Medulla oblongata (tissue), 1 donor: Measurements from ENCODE around the gene XAGE3.
"Not testable (repeated sequence)": the region's sequence is repeated elsewhere in the genome, so short reads cannot be mapped to it uniquely, and the experiment has no call there.

Source experiments
- DNase-seq: peaks from one replicate; pipeline ENCODE4 v3.0.0-alpha.2; 2015; ENCODE audit errors: extremely low spot score

The XAGE3 gene, protein sequence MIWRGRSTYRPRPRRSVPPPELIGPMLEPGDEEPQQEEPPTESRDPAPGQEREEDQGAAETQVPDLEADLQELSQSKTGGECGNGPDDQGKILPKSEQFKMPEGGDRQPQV

DNA sequence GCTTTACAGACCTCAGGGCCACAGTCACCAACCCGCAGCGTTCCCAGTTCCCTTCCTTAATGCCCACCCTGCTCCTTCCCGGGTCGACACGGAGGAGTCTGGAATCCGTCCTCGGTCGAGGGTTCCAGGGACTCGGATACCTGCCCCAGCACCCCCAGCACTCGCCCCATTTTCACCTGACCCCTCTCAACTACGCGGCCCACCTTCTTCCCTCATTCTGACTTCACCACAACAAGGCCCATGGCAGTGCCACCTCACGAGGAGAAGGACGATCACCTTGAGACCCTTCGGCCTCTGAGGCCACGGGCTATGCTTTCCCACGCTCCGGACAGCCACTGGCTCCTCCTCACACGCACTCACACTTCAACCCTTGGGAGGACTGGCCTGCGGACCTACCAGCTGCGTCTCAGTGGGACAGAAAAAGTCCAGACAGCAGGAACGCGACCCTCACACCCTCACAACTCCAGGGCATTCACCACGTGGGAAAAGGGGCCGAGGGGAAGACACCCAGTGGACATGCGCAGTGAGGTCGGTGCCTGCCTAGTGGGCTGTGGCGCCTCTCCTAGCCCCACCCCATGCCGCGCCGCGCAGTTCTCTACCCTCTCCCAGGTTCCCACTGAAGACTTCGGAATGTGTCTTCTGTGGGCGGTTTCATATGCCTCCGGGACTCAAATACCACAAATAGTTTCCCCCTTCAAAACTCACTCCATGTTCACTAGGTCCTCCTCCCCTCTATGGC, at the start of gene XAGE3:
TSS of gene XAGE3 (minus strand) at position 474 of the 739 bp plus-strand sequence. CDS start 950 bp downstream, outside the sequence.
- no peak for DNase-seq

DNA sequence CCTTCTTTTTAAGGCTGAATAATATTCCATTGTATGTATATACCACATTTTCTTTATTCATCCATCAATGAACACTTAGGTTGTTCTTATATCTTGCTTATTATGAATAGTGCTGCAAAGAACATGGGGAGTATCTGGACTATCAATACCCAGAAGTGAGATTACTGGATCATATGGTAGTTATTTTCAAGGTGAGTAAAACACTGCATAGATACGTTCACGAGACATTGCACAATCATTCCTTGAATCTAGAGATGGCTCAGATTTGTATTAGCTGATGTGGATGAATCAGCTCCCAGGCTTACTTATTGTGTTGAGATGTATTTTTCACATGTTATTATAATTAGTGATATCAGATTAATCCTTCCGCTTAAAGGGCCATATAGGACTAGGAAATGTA, 46.8 kb upstream of the XAGE3 start:
- not testable (repeated sequence) for DNase-seq

DNA sequence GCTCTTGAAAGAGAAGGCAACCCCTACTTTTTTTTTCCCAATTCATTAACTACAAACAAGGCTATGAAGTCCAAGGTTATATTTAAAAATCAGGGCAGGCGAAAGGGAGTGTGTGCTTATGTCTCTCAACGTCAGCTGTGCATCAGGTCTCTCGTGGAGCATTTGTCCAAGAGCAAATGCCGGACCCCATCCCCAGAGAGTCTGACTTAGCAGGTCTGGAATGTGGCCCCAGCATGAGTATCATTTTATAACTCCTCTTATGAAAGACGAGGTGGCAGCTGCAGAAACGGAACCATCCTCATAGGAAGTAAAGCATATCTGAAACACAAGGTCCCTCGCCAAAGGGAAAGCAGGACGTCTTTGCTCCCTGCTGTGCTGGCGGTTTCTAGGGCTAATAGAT, 45.8 kb upstream of the XAGE3 start:
- not testable (repeated sequence) for DNase-seq

DNA sequence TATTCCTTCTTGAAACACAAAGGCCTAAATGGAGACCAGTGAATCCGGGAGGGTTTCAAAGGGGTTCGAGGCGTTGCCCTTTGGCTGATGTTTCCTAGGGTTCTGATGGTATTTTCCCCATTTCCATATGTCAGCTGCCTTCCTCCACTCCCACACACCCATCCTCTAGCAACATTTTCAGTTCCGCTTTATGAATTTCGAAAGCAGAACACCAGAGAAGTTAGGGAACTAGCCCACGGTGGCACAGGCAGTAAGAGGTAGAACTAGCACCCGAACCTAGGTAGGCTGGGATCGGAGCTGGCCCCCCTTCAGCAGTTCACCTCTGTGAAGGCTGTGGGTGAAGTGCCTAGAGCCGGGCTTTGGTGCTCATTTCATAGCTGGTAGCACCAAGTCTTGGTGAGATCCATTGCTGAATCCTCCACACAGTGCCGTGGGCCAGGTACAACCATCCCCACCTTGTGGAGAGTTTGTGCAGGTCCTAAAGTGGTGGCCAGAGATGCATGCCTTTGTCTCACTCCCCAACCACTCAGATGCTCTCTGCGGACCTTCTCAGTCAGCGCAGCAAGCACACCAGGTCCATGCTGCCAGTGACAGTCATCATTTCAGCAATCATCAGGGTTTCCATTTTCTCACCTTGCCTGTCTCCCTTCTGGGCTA, 41.6 kb upstream of the XAGE3 start:
- not testable (repeated sequence) for DNase-seq

DNA sequence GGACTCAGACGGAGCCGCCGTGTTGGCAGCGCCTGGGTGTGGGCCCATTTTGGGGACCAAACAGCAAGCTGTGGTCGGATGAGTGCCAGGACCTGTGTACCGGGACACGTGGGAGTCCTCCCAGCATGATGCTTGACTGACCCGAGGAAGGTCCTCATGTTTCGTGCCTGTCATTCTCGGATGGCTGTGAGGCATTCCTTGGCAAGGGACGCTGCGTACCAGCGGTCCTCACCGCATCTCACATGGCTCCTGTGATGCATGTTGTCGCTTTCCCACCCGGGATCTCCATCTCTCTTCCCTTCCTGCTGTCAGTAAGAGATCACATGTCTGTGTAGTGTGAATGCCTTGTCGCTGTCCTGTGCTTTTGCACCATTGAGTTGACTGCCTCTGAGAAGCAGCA, 40.0 kb upstream of the XAGE3 start:
- DNase-seq, result not testable (repeated sequence)

DNA sequence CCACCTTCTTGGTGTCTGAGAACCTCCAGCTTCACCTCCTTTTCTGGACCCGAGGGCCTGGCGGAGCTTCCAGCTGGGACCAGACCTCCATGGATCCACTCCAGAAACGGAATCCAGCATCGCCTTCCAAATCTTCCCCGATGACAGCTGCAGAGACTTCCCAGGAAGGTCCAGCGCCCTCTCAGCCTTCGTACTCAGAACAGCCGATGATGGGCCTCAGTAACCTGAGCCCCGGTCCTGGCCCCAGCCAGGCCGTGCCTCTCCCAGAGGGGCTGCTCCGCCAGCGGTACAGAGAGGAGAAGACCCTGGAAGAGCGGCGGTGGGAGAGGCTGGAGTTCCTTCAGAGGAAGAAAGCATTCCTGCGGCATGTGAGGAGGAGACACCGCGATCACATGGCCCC, 39.3 kb upstream of the XAGE3 start:
- DNase-seq, result not testable (repeated sequence)

DNA sequence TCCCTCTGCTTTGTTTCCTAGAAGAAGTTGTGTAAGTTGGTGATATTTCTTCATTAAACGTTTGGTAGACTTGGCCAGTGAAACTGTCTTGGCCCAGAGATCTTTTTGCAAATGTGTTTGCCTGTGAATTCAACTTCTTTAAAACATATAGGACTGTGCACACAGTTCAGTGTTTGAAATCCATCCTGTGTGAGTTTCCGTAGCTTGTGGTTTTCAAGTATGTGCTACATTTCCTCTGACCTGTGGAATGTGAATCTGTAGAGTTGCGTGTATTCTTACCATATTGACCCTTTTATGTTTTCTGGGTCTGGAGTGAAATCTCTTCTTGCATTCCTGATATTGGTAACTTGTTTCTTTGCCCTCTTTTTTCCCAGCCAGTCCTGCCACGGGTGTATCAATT, 38.2 kb upstream of the XAGE3 start:
- DNase-seq, result not testable (repeated sequence)

DNA sequence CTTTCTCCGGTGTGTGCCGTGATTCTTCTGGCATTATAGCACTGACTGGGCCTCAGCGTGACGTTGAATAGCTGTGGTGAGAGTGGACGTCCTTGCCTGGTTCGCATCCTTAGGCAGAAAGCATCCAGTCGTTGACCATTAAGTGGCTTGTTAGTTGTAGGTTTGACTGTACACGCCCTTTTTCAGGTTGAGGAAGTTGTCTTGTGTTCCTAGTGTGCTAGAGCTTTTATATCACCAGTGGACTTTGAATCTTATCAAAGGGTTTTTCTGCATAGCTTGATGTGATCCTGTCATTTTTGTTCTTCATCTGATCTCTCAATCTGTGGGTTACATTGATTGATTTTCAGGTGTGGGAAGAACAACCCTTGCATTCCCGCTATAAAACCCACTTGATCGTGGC, 37.6 kb upstream of the XAGE3 start:
- not testable (repeated sequence) for DNase-seq

DNA sequence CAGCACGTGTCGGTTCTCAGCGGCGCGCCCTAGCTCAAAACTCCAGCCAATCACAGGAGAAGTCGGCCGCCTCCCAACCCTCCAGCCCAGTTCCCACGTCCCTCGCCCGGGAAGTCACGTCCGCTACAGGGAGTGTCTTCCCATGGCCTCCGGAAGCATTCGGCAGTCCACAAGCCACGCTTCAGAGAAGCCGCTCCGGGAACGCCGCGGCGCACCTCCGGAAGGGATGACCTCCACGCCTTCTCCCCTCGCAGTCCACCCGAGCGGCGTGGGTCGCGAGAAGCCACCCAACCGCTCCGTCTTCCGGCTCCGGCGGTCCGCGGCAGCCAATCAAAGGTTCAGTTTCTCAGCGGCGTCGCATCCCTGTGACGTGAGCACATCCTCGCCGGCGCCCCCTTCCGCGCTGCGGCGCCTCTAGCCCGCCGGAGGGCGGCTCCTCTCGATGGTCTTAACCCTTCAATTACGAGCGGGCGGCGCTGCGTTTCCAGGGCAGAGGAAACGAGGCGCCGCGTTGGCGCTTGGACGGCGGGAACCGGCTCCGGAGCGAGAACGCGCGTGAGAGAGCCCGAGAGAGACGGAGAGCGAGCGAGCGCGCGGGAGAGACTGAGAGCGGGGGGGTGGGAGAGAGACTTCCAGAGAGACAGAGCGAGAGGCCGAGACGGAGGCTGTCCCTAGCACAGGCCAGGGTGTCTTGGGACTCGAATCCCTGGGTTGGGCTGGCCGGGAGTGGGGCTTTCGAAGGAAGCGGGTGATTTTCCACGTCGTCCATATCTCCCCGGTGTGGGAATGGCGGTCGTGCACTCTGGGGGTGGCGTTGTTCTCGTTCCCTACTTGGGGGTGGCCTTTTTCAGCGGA, 29.2 kb upstream of the XAGE3 start, which contains the start of gene FAM156B:
TSS of gene FAM156B (plus strand) at position 476 of the 855 bp plus-strand sequence. CDS start 9,896 bp downstream, outside the sequence.
- DNase-seq, result not testable (repeated sequence)

DNA sequence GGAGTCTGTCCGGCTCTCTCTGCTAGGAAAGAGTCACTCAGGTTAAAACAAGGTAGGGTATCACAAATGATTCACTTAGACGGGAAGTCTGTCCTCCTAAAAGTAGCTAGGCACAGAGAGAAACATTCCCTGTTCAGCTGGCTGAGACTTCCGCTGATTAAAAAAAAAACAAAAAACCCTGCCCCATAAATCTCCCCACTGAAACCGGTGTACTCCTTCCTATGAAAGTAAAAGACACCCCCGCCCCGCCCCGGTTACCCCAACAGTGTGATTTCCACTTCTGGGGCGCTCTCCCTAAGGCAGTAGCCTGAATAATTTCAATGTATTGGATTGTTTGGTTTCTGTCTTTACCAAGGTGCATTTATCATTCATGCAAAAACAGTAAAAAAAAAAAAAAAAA, 28.6 kb upstream of the XAGE3 start:
- DNase-seq, result not testable (repeated sequence)

DNA sequence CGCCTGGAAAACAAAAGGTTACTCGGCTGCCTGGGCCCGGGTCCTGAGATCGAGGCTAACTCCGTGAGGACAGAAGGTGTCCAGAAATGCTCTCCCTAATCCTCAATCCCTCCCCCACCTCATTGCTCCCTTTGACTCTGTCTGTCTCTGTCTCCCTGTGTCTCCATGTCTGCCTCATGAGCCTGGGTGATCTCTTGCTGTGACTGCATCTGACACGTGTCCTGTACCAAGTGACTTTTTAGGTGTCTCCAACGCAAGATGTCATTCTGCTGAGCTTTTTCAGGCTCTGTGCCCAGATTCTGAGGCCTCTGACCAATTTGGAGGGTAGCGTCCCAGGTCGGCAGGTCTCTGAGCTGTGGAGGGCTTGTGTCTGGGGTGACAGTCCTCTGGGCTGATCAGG, 20.2 kb upstream of the XAGE3 start:
- DNase-seq, result not testable (repeated sequence)

DNA sequence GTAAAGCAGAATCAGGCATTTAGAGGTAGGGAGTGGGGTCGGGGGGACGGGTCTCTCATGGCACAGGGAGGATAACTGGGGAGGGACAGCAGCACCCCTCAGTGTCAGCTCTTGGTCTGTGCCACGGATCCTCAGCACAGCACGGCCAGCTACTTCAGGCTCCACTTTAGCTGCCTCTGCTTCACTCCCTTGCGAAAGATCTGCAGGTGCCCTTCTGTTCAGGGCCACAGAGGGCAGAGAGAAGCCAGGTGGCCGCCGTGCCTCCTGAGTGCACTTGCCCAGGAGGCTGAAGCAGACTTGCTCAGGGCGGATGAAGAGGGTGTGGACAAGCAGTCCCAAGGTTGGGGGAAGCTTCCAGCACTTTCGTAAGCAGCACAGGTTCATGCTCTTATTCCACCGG, 19.6 kb upstream of the XAGE3 start:
- DNase-seq, result not testable (repeated sequence)

DNA sequence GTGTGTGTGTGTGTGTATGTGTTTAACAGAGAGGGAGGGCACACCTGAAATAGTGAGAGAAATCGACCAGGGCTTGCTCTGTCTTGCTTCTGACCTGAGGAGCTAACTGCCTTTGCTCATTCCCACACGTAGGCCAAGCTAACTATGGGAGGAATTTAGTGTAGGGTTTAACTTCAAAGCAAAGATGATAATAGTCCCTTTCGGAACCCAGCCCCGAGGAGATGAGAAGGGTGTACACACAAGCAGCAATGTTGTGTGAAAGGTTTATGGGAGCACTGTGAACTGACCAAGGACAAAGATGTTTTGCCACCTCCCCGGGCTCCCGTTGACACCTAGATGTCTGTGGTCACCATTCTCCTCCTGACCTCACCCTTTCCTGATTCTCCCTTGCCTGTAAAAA, 8.5 kb upstream of the XAGE3 start:
- DNase-seq, result not testable (repeated sequence)

DNA sequence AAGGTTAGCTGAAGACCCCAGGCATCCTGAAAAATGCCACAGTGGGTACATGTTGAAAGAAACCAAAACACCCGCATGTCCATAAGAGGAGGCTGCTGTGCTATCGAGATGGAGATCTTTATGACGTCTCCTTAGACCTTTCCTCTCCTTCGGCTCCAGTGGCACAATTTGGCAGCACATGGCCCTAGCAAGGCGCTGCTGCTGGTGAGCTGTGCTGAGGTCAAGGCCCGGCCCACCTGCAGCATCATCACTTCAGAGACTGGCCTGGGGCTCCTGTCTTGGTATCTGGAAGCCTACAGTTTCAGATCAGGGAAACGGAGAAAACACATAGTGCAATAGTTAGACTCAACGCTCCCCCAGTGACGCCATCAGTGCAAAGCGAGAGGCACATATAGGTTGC, 7.6 kb upstream of the XAGE3 start:
- not testable (repeated sequence) for DNase-seq

DNA sequence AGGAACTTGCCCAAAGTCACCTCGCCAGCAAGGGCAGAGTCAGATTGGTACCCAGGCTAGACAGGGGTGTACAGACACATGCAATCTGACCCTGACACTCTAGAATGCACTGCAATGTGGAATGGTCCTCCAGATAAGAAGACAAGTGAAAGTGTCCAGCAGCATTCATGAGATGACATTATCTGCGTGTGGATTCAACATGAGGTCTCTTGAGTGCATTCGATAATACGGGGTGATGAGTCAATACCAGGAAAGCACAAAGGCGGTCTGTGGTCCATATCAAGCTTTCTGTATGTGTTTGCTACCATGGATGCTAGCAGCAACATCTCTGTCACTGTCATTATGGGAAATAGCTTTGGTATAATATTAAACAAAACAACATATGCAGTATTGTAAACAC, 6.8 kb upstream of the XAGE3 start:
- no peak for DNase-seq

DNA sequence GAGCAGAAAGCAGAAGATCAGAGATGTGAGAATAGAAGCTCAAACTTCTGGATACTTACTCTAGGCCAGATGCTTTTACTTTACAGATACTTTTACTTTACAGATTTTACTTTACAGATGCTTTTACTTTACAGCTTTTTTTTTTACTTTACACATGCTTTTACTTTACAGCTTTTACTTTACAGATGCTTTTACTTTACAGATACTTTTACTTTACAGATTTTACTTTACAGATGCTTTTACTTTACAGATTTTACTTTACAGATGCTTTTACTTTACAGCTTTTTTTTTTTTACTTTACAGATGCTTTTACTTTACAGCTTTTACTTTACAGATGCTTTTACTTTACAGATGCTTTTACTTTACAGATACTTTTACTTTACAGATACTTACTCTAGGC, 5.9 kb upstream of the XAGE3 start:
- DNase-seq, result not testable (repeated sequence)

DNA sequence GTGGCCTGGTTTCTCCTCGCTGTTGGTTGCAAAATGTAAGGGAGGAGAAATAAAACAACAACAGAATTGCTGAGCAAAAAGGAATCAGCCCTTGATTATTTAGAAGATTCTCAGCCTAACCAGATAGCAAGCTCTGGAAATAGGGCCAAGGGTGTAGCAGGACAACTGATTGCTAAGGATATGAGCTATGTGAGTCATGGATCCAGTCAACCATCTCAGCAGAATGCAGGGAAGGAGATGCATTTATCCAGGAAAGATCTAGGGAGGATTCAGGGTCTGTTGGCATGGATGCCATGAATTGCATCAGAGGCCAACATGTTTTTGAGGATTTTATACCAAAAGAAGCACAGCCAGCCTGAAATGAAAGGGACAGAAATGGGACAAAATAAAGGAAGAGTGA, 2.2 kb upstream of the XAGE3 start:
- DNase-seq, result no peak

DNA sequence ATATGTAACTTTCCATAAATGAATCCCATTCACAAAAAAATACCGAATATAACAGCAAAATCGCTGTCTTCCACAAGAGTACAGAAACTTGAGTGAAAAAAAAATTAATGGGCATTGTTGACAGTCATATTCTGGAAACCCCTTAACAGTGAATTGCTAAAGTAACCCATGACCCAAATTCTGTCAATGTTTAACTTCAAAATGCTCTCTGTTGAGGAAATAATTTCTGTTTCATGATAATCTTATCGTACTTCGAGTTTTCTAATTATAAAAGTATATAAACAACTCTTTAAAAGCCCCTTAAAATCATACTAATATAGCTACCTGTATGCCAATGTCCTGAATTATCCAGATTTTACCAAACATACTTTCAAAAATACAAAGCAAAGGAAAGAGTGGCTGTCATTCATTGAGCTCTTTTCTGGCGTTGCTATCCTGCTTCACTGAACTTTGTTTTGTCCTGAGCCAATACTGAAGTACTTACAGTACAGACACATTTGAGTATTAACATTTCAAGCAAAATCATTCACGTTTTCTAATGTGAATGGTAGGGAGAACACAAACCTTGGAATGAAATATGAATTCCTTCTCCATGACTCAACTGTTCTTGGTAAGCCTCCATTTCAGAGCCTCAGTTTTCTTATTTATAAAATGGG, 2.4 kb downstream of the XAGE3 start:
- DNase-seq, result no peak

DNA sequence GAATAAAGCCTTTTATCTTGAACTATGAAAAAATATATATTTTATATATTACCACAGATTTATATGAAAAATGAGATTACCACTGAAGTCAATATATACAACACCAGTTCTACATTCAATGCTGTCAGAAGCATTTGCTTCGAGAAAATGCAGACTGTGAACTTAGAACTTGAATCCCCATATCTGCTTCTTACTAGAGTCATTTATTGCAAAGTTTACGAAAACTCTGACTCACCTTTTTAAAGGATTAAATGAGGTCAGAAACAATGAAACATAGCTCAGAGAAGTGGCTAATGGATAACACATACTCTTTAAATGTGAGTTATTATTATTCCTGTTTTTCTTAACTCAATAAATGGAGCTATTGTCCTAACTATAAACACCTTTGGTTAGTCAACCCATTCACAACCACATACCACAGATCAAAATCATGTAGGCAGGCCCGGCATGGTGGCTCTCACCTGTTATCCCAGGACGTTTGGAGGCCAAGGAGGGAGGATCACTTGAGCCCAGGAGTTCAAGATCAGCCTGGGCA, 10.8 kb downstream of the XAGE3 start:
- not testable (repeated sequence) for DNase-seq

DNA sequence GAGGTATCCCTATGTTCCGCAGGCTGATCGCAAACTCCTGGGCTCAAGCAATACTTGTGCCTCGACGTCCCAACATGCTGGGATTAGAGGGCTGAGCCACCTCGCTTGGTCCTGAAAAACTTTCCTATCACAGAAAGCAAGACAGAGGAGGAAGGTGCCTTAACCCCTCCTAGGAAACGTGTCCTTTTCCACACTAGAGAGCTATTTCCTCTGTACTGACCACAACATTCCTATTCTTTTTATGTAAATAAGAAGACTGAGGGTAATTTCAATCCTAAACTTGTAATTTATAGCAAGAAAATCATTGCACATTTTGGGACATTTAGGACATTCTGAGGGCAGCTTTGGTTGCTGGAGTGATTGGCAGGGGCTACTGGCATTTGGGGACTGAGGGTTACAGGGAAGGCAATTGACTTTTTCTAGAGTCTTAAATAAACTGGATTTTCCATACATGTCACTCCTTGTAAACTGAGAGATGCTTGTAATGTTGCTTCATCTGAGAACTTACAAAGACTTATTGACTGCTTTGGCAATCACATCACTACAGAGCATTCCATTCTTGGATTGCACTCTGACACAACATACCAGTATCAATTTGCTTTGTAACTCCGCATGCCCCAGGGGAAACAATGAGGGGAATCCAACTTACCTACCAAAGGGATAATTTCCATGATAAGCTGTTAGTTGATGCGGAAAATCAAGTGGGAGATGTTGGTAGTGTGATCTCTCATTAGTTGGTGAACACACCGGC, 15.6 kb downstream of the XAGE3 start:
- DNase-seq, result no peak
